RWPE2 (cell line): Measurements from ENCODE around the gene KCNMA1.

Experiments
- ATAC-seq: fragments of 200-7000 bp; cut with Tn5 transposase; 3 replicates; pipeline ENCODE4 v1.9.1; 2021; ENCODE audit warnings: low read depth
- DNase-seq: peaks from one replicate; pipeline ENCODE4 v3.0.0-alpha.2; 2020; ENCODE audit warnings: low spot score
- H3K27ac ChIP-seq: fragments of 450-650 bp; 2 replicates; pipeline ENCODE4 v1.5.1; 2017; ENCODE audit warnings: mild to moderate bottlenecking; ENCODE audit not compliant: poor library complexity, severe bottlenecking
- H3K27me3 ChIP-seq: fragments of 250-450 bp; sonication (Bioruptor Pico); 2 replicates; pipeline ENCODE4 v1.5.1; 2021; ENCODE audit warnings: mild to moderate bottlenecking, moderate library complexity; ENCODE audit not compliant: insufficient read depth, poor library complexity, severe bottlenecking
- H3K36me3 ChIP-seq: fragments of 250-450 bp; sonication (Bioruptor Pico); 2 replicates; pipeline ENCODE4 v1.5.1; 2020; ENCODE audit warnings: low read depth, mild to moderate bottlenecking, moderate library complexity
- H3K4me1 ChIP-seq: fragments of 250-450 bp; sonication (Bioruptor Pico); 2 replicates; pipeline ENCODE4 v1.5.1; 2021; ENCODE audit warnings: mild to moderate bottlenecking, moderate library complexity; ENCODE audit not compliant: insufficient read depth, poor library complexity, severe bottlenecking
- H3K4me3 ChIP-seq: fragments of 250-450 bp; sonication (Bioruptor Pico); 2 replicates; pipeline ENCODE4 v1.5.1; 2021; ENCODE audit warnings: mild to moderate bottlenecking, moderate library complexity; ENCODE audit not compliant: severe bottlenecking
- H3K9me3 ChIP-seq: fragments of 250-450 bp; sonication (Bioruptor Pico); 2 replicates; pipeline ENCODE4 v1.5.1; 2021; ENCODE audit warnings: mild to moderate bottlenecking, moderate library complexity; ENCODE audit not compliant: severe bottlenecking
- CTCF ChIP-seq: fragments of 450-650 bp; IDR thresholded peaks from one replicate; pipeline ENCODE4 v1.5.1; 2017; ENCODE audit warnings: mild to moderate bottlenecking, moderate library complexity; ENCODE audit not compliant: poor library complexity, severe bottlenecking

The KCNMA1 gene

DNA sequence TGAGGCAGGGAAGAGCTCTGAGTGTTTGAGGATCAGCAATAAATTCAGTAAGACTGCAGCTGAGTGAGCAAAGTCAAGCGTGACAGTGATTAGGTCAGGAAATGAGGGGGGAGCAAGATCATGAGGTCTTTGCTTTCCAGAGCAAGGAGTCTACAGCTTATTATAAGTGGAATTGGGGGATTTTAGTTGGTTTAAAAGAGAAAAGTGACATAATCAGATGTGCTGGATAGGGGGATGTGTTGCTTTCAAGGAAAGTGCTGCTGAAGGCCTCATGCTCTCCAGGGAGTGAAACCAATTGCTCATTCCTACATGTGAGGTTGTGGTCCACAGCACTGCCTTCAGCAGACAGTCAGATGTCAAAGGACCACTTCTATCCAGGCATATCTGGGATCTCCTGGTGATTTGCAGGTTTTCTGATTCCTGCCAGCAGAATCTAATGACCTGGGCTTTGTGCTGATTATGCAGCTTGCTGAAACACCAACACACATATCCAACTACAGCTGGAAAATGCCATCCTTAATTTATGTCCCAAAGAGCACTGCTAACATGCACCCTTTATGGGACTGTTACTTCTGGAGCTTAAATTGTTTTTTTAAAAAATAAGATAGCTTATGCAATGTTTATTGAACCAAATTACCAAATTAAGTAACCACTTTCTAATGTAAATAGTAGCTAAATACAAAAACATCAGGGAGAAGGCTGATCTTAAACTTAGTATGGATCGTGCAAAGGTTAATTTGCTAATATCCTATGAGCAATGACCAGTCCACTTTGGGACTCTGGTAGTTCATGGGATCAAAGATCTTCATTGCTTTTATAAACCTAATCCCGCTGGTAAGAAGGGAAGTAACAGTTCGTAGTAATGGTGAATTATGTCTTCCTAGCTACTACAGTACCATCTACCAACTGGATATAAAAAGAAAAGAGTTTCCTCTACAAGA, 607.6 kb downstream of the KCNMA1 start:
- Histone ChIP-seq H3K27me3 (no peaks in the 10 kb centered on the region), H3K4me1 (no peaks in the 10 kb centered on the region)
- no peak for ATAC-seq

GRCh38 chr10:77028042-77028441, 609.6 kb downstream of the KCNMA1 start:
- DNase-seq (no peak), ATAC-seq (no peak)
- Histone ChIP-seq H3K9me3 (peaks cover 4% of the 10 kb centered on the region), H3K4me1 (no peaks in the 10 kb centered on the region), H3K4me3 (no peak overlapping the region), H3K36me3 (no peaks in the 10 kb centered on the region), H3K27ac (no peak overlapping the region), H3K27me3 (no peaks in the 10 kb centered on the region)
- TF ChIP-seq CTCF: no peak

More for the DNA sequence above, 607.6 kb downstream of the KCNMA1 start:
- no peak overlapping the region for H3K4me3 ChIP-seq
- no peak overlapping the region for H3K27ac ChIP-seq
- no peak for TF ChIP-seq CTCF
- H3K36me3 ChIP-seq: no peaks in the 10 kb centered on the region
- peaks cover 4% of the 10 kb centered on the region for H3K9me3 ChIP-seq
- no peak for DNase-seq

GRCh38 chr10:77027576-77027975, 610.0 kb downstream of the KCNMA1 start:
- DNase-seq (no peak), ATAC-seq (no peak)
- Histone ChIP-seq H3K4me1 (no peaks in the 10 kb centered on the region), H3K27me3 (no peaks in the 10 kb centered on the region), H3K9me3 (peaks cover 4% of the 10 kb centered on the region), H3K4me3 (no peak overlapping the region), H3K36me3 (no peaks in the 10 kb centered on the region), H3K27ac (no peak overlapping the region)
- TF ChIP-seq CTCF: no peak

GRCh38 chr10:77027141-77027540, 610.5 kb downstream of the KCNMA1 start:
- Histone ChIP-seq H3K27me3 (no peaks in the 10 kb centered on the region), H3K4me3 (no peak overlapping the region), H3K27ac (no peak overlapping the region), H3K36me3 (no peaks in the 10 kb centered on the region), H3K9me3 (peaks cover 4% of the 10 kb centered on the region), H3K4me1 (no peaks in the 10 kb centered on the region)
- no peak for TF ChIP-seq CTCF
- ATAC-seq (no peak), DNase-seq (no peak)

DNA sequence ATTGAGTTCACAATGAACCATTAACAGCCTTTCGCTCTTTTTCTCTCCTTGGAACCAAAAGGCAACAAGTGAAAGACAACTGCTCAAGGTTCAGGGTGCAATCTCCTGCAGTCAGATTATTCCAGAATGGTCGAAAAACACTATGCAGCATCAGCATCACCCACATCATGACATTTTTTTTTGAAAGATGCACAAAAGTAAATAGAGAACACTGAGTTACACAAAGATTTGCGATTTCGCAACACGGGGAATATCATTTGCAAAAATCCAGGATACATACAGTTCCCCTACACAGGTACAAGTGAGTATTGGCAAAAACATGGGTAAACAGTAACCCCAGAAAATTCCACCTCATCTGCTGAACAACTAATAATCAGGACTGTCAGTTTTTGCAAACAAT, 611.5 kb downstream of the KCNMA1 start:
- H3K36me3 ChIP-seq: no peaks in the 10 kb centered on the region
- H3K27me3 ChIP-seq: no peaks in the 10 kb centered on the region
- ATAC-seq (no peak), DNase-seq (no peak)
- H3K27ac ChIP-seq: no peak overlapping the region
- no peak overlapping the region for H3K4me3 ChIP-seq
- no peak for TF ChIP-seq CTCF
- peaks cover 4% of the 10 kb centered on the region for H3K9me3 ChIP-seq
- H3K4me1 ChIP-seq: no peaks in the 10 kb centered on the region
